ENCODE results near the gene PIK3R1. TPM values are rescaled to one million over a fixed set of nuclear protein-coding genes. Genes with fewer than 3 reads are reported as not detected.

Gene PIK3R1
- total RNA-seq, 4 donors from 2014 or later, result 101 to 358 (median 190) TPM

- DNase-seq, result no peak
- no peaks in the 10 kb centered on the region for H3K4me1 ChIP-seq
Observed at GRCh38 chr5:68305223-68305870, 89.8 kb downstream of the PIK3R1 start.

DNA sequence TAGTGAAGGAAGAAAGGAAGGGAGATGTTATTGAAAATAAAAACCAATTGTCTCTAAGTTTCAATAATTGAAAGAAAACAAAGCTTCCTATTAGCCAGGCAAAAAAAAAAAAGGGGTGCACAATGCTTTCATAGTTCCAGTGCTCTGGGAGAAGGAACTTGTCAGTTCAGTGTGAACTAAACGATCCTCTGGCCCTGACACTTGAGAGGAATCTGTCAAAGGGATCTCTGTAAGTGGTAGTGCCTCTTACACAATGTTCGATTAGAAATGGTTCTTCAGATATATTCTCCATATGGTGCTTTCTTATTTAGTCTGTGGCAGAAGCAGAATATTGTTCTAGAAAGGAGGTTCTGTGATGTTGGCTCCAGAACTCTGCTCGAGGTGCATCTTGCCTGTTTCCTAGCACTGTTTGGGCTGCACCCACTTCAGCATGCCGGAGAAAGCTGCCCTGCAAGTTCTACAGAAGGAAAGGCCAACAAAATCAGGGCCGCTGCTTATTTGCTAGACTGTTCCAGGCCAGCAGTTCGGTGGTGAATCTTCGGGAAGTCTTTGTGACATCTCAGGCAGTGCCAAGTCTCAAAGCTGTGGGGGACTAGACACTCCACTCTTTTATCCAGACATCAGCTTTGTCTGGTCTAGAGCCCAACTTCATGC, 90.9 kb downstream of the PIK3R1 start:
- H3K36me3 ChIP-seq, result no peaks in the 10 kb centered on the region
- TF ChIP-seq, protein P1, sequence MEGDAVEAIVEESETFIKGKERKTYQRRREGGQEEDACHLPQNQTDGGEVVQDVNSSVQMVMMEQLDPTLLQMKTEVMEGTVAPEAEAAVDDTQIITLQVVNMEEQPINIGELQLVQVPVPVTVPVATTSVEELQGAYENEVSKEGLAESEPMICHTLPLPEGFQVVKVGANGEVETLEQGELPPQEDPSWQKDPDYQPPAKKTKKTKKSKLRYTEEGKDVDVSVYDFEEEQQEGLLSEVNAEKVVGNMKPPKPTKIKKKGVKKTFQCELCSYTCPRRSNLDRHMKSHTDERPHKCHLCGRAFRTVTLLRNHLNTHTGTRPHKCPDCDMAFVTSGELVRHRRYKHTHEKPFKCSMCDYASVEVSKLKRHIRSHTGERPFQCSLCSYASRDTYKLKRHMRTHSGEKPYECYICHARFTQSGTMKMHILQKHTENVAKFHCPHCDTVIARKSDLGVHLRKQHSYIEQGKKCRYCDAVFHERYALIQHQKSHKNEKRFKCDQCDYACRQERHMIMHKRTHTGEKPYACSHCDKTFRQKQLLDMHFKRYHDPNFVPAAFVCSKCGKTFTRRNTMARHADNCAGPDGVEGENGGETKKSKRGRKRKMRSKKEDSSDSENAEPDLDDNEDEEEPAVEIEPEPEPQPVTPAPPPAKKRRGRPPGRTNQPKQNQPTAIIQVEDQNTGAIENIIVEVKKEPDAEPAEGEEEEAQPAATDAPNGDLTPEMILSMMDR (IDR thresholded peaks at IDR 0.05), result no peak
- no peak for TF ChIP-seq POLR2A (IDR thresholded peaks at IDR 0.05)
- intact Hi-C loops (cut with DNase I; ENCODE audit: low total_unique reads), result no loop called here
- H3K27me3 ChIP-seq, result no peaks in the 10 kb centered on the region
- no peak for DNase-seq
- H3K9me3 ChIP-seq, result no peaks in the 10 kb centered on the region
- H3K27ac ChIP-seq, result no peak overlapping the region
- H3K4me1 ChIP-seq, result no peaks in the 10 kb centered on the region
- no peak overlapping the region for H3K4me3 ChIP-seq

More at GRCh38 chr5:68305223-68305870, 89.8 kb downstream of the PIK3R1 start:
- intact Hi-C loops (cut with DNase I; ENCODE audit: low total_unique reads), result no loop called here
- no peaks in the 10 kb centered on the region for H3K9me3 ChIP-seq
- H3K27ac ChIP-seq, result no peak overlapping the region
- TF ChIP-seq, protein P1 (IDR thresholded peaks at IDR 0.05), result no peak
- TF ChIP-seq POLR2A (IDR thresholded peaks at IDR 0.05), result no peak
- H3K27me3 ChIP-seq, result no peaks in the 10 kb centered on the region
- no peak overlapping the region for H3K4me3 ChIP-seq
- H3K36me3 ChIP-seq, result no peaks in the 10 kb centered on the region

- Histone ChIP-seq H3K4me1 (no peaks in the 10 kb centered on the region), H3K27me3 (no peaks in the 10 kb centered on the region), H3K27ac (no peak overlapping the region), H3K36me3 (no peaks in the 10 kb centered on the region), H3K4me3 (no peak overlapping the region), H3K9me3 (no peaks in the 10 kb centered on the region)
- DNase-seq, result no peak
- intact Hi-C loops (cut with DNase I; ENCODE audit: low total_unique reads), result no loop called here
- TF ChIP-seq, protein P1 (IDR thresholded peaks at IDR 0.05), result no peak
Observed at GRCh38 chr5:68313336-68313735, 97.8 kb downstream of the PIK3R1 start.

GRCh38 chr5:68314465-68314864, 98.9 kb downstream of the PIK3R1 start:
- no peaks in the 10 kb centered on the region for H3K36me3 ChIP-seq
- no peaks in the 10 kb centered on the region for H3K4me1 ChIP-seq
- intact Hi-C loops (cut with DNase I; ENCODE audit: low total_unique reads), result no loop called here
- H3K27me3 ChIP-seq, result no peaks in the 10 kb centered on the region
- no peak for DNase-seq
- H3K4me3 ChIP-seq, result no peak overlapping the region
- TF ChIP-seq POLR2A (IDR thresholded peaks at IDR 0.05), result no peak
- TF ChIP-seq, protein P1 (IDR thresholded peaks at IDR 0.05), result no peak
- H3K27ac ChIP-seq, result no peak overlapping the region
- no peaks in the 10 kb centered on the region for H3K9me3 ChIP-seq

- intact Hi-C loops (cut with DNase I; ENCODE audit: low total_unique reads), result no loop called here
- H3K27ac ChIP-seq, result no peak overlapping the region
- H3K36me3 ChIP-seq, result no peaks in the 10 kb centered on the region
Observed at GRCh38 chr5:68315679-68316271, 100.2 kb downstream of the PIK3R1 start.

More at GRCh38 chr5:68315679-68316271, 100.2 kb downstream of the PIK3R1 start:
- no peaks in the 10 kb centered on the region for H3K4me1 ChIP-seq
- H3K27me3 ChIP-seq, result no peaks in the 10 kb centered on the region
- no peak overlapping the region for H3K4me3 ChIP-seq
- TF ChIP-seq, protein P1 (IDR thresholded peaks at IDR 0.05), result no peak
- no peak for TF ChIP-seq POLR2A (IDR thresholded peaks at IDR 0.05)
- no peaks in the 10 kb centered on the region for H3K9me3 ChIP-seq
- no peak for DNase-seq
